Activated T-cell treated with anti-CD3 and anti-CD28 coated beads, Interleukin-2, amount 50 U/mL, for 4 hours (primary cell): Measurements from ENCODE around the gene CREB3L2. TPM values are rescaled to one million over a fixed set of nuclear protein-coding genes. Genes with fewer than 3 reads are reported as not detected.
A peak's percentile ranks its signal among the peaks of the same experiment; 100 is the strongest.
"Not testable (repeated sequence)": the region's sequence is repeated elsewhere in the genome, so short reads cannot be mapped to it uniquely, and the experiment has no call there.

ENCODE experiments used
- ATAC-seq, 2 donors: fragments of 200-7000 bp; cut with Tn5 transposase; one replicate each; pipeline ENCODE4 v1.10.0; 2021
- DNase-seq: peaks from one replicate; pipeline ENCODE4 v3.0.0-alpha.2; 2020
- H3K27me3 Mint-ChIP-seq: one replicate; pipeline ENCODE4 v1.8.0; 2021; ENCODE audit warnings: low read depth, mixed read lengths
- H3K36me3 Mint-ChIP-seq: one replicate; pipeline ENCODE4 v1.8.0; 2022; ENCODE audit warnings: mixed read lengths; ENCODE audit not compliant: insufficient read depth
- H3K4me1 Mint-ChIP-seq: one replicate; pipeline ENCODE4 v1.8.0; 2021; ENCODE audit warnings: low read depth, mixed read lengths
- H3K4me3 Mint-ChIP-seq: one replicate; pipeline ENCODE4 v1.8.0; 2021; ENCODE audit warnings: mild to moderate bottlenecking, moderate library complexity, mixed read lengths
- H3K9me3 Mint-ChIP-seq: one replicate; pipeline ENCODE4 v1.8.0; 2021; ENCODE audit warnings: mixed read lengths
- total RNA-seq, 3 donors: library from RNA; stranded (reverse); gene quantifications; one replicate each; pipeline ENCODE4 v1.2.1, GENCODE V29; 2021

The CREB3L2 gene
- total RNA-seq, 3 donors from 2014 or later = 28.1 to 34.6 (median 29.8) TPM

- no peak for ATAC-seq
- no peaks in the 10 kb centered on the region for H3K36me3 Mint-ChIP-seq
- H3K9me3 Mint-ChIP-seq = no peaks in the 10 kb centered on the region
- H3K4me3 Mint-ChIP-seq = no peak overlapping the region
- peaks cover 7% of the 10 kb centered on the region for H3K27me3 Mint-ChIP-seq
- peaks cover 6% of the 10 kb centered on the region for H3K4me1 Mint-ChIP-seq
- no peak for DNase-seq
Observed at GRCh38 chr7:138025215-138026186, 23.6 kb upstream of the CREB3L2 start.

GRCh38 chr7:138024765-138025164 is 22.9 kb upstream of the CREB3L2 start:
- Mint-ChIP-seq H3K36me3 (no peaks in the 10 kb centered on the region), H3K27me3 (peaks cover 3% of the 10 kb centered on the region), H3K4me1 (peaks cover 6% of the 10 kb centered on the region), H3K9me3 (no peaks in the 10 kb centered on the region), H3K4me3 (no peak overlapping the region)
- no peak for ATAC-seq
- no peak for DNase-seq

DNA sequence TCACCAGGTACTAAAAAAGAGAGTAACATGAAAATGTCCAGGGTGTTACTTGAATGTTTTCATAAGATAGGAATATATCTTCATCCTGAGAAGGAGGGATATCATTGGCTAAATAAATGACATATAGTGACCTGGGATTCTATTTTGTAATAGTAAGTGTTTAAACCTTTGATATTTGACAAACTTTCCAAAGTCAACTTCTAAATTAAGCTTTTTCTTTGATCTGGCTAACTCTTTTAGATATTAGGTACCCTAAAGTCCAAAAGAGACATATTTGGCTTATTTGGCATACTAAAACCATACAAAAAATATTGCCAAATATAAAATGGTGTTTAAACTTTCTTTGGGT is 22.4 kb upstream of the CREB3L2 start:
- ATAC-seq = no peak
- Mint-ChIP-seq H3K27me3 (peaks cover 3% of the 10 kb centered on the region), H3K4me1 (peaks cover 6% of the 10 kb centered on the region), H3K36me3 (no peaks in the 10 kb centered on the region), H3K4me3 (no peak overlapping the region), H3K9me3 (no peaks in the 10 kb centered on the region)
- no peak for DNase-seq

DNA sequence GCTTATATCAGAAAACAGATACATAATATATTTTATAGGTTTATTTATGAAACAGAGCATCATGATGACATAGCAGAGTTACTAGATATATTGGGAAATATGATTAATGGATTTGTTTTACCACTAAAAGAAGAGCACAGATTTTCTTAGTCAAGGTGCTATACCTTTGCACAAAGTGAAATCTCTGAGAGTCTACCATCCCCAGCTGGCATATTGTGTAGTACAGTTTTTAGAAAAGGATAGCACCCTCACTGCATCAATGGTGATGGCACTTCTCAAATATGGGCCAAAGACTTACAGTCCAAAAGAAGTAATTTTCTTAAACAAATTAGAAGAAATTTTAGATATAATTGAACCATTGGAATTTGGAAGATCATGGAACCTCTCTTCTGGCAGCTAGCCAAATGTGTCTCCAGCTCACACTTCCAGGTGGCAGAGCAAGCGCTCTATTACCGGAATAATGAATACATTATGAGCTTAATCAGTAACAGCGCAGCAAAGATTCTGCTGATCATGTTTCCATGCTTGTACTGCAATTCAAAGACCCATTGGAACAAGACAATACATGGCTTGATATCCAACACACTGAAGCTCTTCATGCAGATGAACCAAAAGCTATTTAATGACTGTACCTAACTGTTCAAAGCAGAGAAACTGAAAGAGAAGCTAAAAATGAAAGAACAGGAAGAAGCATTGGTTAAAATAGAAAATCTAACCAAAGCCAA is 21.9 kb upstream of the CREB3L2 start:
- Mint-ChIP-seq H3K36me3 (no peaks in the 10 kb centered on the region), H3K4me1 (peaks cover 5% of the 10 kb centered on the region), H3K9me3 (no peaks in the 10 kb centered on the region), H3K27me3 (peaks cover 3% of the 10 kb centered on the region), H3K4me3 (no peak overlapping the region)
- ATAC-seq (peak in 1 of 2 donors; percentile 63), DNase-seq (no peak)

DNA sequence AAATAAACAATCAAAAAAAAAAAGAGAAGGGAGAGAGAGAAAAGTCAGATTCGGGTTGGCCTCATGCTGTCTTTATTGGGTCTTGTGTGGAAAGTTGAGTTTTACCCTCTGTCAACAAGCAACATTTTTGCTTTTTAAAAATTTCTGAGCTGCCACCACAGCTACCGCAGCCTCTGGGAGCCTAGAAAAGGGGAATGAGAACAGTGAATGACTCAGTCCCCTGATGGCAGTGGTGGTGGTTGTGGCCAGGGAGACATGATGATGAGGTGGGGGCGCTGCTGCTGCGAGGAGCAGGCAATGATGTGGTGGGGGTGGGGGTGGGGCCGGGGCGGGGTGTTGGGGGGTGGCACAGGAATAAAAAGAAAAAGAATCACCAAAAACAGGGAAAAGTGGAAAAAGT is 20.0 kb upstream of the CREB3L2 start:
- H3K36me3 Mint-ChIP-seq = no peaks in the 10 kb centered on the region

DNA sequence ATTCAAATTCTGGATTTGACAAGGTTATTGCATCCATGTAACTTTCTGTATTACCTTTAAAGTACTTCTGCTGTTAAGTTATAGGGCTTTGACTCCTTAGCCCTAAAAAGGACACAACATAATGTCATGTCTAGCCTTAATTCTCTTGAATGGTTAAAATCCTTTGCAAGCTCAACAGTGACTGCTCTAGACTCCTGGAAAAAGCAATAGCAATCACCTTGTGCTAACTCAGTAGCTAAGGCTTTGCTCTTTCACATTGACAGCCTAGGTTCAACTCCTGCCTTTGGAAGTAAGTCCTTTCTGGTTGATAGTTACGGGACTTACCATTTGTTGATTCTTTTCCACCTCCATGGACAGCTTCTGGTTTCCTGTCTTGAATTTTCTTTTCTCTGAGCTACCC is 16.1 kb upstream of the CREB3L2 start:
- Mint-ChIP-seq H3K9me3 (no peaks in the 10 kb centered on the region), H3K36me3 (no peaks in the 10 kb centered on the region), H3K4me3 (no peak overlapping the region), H3K4me1 (no peaks in the 10 kb centered on the region), H3K27me3 (peaks cover 3% of the 10 kb centered on the region)
- ATAC-seq (no peak), DNase-seq (no peak)

More for the DNA sequence above, 20.0 kb upstream of the CREB3L2 start:
- DNase-seq (no peak), ATAC-seq (no peak)
- H3K27me3 Mint-ChIP-seq = peaks cover 3% of the 10 kb centered on the region
- H3K4me1 Mint-ChIP-seq = peaks cover 5% of the 10 kb centered on the region
- H3K9me3 Mint-ChIP-seq = no peaks in the 10 kb centered on the region
- H3K4me3 Mint-ChIP-seq = no peak overlapping the region

GRCh38 chr7:138015096-138015495 is 13.2 kb upstream of the CREB3L2 start:
- DNase-seq (no peak), ATAC-seq (no peak)
- Mint-ChIP-seq H3K36me3 (no peaks in the 10 kb centered on the region), H3K4me3 (no peak overlapping the region), H3K27me3 (no peaks in the 10 kb centered on the region), H3K9me3 (no peaks in the 10 kb centered on the region), H3K4me1 (no peaks in the 10 kb centered on the region)

- H3K36me3 Mint-ChIP-seq = no peaks in the 10 kb centered on the region
- DNase-seq (no peak), ATAC-seq (no peak)
- no peak overlapping the region for H3K4me3 Mint-ChIP-seq
- H3K4me1 Mint-ChIP-seq = no peaks in the 10 kb centered on the region
- H3K9me3 Mint-ChIP-seq = no peaks in the 10 kb centered on the region
- peaks cover under 1% of the 10 kb centered on the region for H3K27me3 Mint-ChIP-seq
Observed at GRCh38 chr7:138014686-138015085, 12.8 kb upstream of the CREB3L2 start.

GRCh38 chr7:138014201-138014600 is 12.3 kb upstream of the CREB3L2 start:
- not testable (repeated sequence) for DNase-seq, H3K36me3 Mint-ChIP-seq, H3K4me1 Mint-ChIP-seq, H3K4me3 Mint-ChIP-seq, ATAC-seq, H3K27me3 Mint-ChIP-seq, H3K9me3 Mint-ChIP-seq

DNA sequence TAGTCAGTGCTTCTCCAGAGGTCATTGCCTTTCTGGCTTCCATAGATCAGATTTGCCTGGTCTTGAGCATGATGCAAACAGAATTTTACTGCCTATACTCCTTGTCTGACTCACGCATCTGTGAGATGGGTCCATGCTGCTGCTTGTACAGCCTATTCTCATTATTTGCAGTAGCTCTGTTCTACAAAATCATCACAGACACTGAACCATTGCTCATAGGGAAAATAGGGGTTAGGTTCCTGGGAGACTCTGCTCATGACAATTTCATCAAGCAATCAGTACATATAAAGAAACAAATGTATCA is 7.4 kb upstream of the CREB3L2 start:
- Mint-ChIP-seq H3K4me3 (no peak overlapping the region), H3K4me1 (peaks cover 4% of the 10 kb centered on the region), H3K27me3 (peaks cover 5% of the 10 kb centered on the region), H3K9me3 (no peaks in the 10 kb centered on the region), H3K36me3 (no peaks in the 10 kb centered on the region)
- no peak for DNase-seq
- no peak for ATAC-seq

GRCh38 chr7:138008588-138009349 is 6.9 kb upstream of the CREB3L2 start:
- DNase-seq (peak; percentile 11), ATAC-seq (peak in 1 of 2 donors; percentile 38)
- Mint-ChIP-seq H3K9me3 (no peaks in the 10 kb centered on the region), H3K36me3 (no peaks in the 10 kb centered on the region), H3K27me3 (peaks cover 5% of the 10 kb centered on the region), H3K4me3 (no peak overlapping the region), H3K4me1 (peaks cover 4% of the 10 kb centered on the region)

- Mint-ChIP-seq H3K36me3 (no peaks in the 10 kb centered on the region), H3K27me3 (peaks cover 5% of the 10 kb centered on the region), H3K4me3 (no peak overlapping the region), H3K4me1 (peaks cover 4% of the 10 kb centered on the region), H3K9me3 (no peaks in the 10 kb centered on the region)
- DNase-seq = no peak
- no peak for ATAC-seq
Observed at GRCh38 chr7:138008019-138008587, 6.2 kb upstream of the CREB3L2 start.

- H3K4me1 Mint-ChIP-seq = peaks cover 8% of the 10 kb centered on the region
- H3K9me3 Mint-ChIP-seq = no peaks in the 10 kb centered on the region
- H3K27me3 Mint-ChIP-seq = peaks cover 5% of the 10 kb centered on the region
- H3K36me3 Mint-ChIP-seq = no peaks in the 10 kb centered on the region
- DNase-seq (no peak), ATAC-seq (no peak)
- H3K4me3 Mint-ChIP-seq = no peak overlapping the region
Observed at GRCh38 chr7:138006106-138006505, 4.2 kb upstream of the CREB3L2 start.

DNA sequence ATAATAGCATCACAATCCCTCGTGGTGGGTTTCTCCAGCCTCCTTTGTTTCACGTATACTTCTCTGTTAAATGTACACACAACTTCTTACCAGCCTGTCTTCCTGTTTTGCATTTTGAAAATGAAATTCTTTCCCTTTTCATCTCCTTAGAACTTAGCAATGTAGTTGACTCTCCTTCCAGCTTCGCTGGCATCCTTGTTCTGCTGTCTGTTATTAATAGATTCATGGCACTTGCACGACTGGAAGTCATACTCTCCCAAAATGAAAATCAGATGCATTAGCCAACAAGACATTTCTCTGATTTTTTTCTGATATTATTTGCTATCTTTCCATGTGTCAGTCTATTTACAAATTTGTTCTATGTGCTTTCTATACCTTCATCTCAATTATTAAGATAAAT is 3.0 kb upstream of the CREB3L2 start:
- ATAC-seq = no peak
- no peak for DNase-seq
- no peak overlapping the region for H3K4me3 Mint-ChIP-seq

More for the DNA sequence above, 3.0 kb upstream of the CREB3L2 start:
- peaks cover 18% of the 10 kb centered on the region for H3K4me1 Mint-ChIP-seq
- H3K9me3 Mint-ChIP-seq = no peaks in the 10 kb centered on the region
- H3K27me3 Mint-ChIP-seq = peaks cover 5% of the 10 kb centered on the region
- no peaks in the 10 kb centered on the region for H3K36me3 Mint-ChIP-seq
